Activated CD8-positive, alpha-beta T cell treated with anti-CD3 and anti-CD28 coated beads, Interleukin-2, amount 10 ng/mL, durations not matched to agents 7 days and 5 days (primary cell): Measurements from ENCODE around the gene SPIRE2. TPM values are rescaled to one million over a fixed set of nuclear protein-coding genes. Genes with fewer than 3 reads are reported as not detected.
"Not testable (repeated sequence)": the region's sequence is repeated elsewhere in the genome, so short reads cannot be mapped to it uniquely, and the experiment has no call there.

ENCODE experiments used
- ATAC-seq: fragments of 150-1000 bp; cut with Tn5 transposase; one replicate; pipeline ENCODE4 v1.10.0; 2021; ENCODE audit warnings: moderate library complexity
- CTCF ChIA-PET: fragments of 350-600 bp; sonication (Branson Sonifier 250); formaldehyde crosslinking; loops from one replicate; lab custom pipeline; 2021; ENCODE audit warnings: antibody characterized with exemption; lab: Charles Lee
- POLR2A ChIA-PET: fragments of 350-600 bp; sonication (Branson Sonifier 250); formaldehyde crosslinking; loops from one replicate; lab custom pipeline; 2021; ENCODE audit warnings: antibody characterized with exemption; lab: Charles Lee
- DNase-seq: peaks from one replicate; pipeline ENCODE4 v3.0.0-alpha.2; 2020
- H3K27ac Mint-ChIP-seq: one replicate; pipeline ENCODE4 v1.8.0; 2021; ENCODE audit warnings: mild to moderate bottlenecking, mixed read lengths
- H3K27me3 Mint-ChIP-seq: one replicate; pipeline ENCODE4 v1.8.0; 2021; ENCODE audit warnings: low read depth, mixed read lengths
- H3K36me3 Mint-ChIP-seq: one replicate; pipeline ENCODE4 v1.8.0; 2021; ENCODE audit warnings: low read depth, mixed read lengths
- H3K4me1 Mint-ChIP-seq: one replicate; pipeline ENCODE4 v1.8.0; 2021; ENCODE audit warnings: low read depth, mixed read lengths
- H3K4me3 Mint-ChIP-seq: one replicate; pipeline ENCODE4 v1.8.0; 2021; ENCODE audit warnings: mild to moderate bottlenecking, mixed read lengths
- H3K9me3 Mint-ChIP-seq: one replicate; pipeline ENCODE4 v1.8.0; 2022; ENCODE audit warnings: mixed read lengths; ENCODE audit not compliant: insufficient read depth
- total RNA-seq, 2 experiments: library from RNA; stranded (reverse); gene quantifications; one replicate each; pipeline ENCODE4 v1.2.3, GENCODE V29; 2021

SPIRE2 gene, protein sequence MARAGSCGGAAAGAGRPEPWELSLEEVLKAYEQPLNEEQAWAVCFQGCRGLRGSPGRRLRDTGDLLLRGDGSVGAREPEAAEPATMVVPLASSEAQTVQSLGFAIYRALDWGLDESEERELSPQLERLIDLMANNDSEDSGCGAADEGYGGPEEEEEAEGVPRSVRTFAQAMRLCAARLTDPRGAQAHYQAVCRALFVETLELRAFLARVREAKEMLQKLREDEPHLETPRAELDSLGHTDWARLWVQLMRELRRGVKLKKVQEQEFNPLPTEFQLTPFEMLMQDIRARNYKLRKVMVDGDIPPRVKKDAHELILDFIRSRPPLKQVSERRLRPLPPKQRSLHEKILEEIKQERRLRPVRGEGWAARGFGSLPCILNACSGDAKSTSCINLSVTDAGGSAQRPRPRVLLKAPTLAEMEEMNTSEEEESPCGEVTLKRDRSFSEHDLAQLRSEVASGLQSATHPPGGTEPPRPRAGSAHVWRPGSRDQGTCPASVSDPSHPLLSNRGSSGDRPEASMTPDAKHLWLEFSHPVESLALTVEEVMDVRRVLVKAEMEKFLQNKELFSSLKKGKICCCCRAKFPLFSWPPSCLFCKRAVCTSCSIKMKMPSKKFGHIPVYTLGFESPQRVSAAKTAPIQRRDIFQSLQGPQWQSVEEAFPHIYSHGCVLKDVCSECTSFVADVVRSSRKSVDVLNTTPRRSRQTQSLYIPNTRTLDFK
- under 1 TPM in 1 of 2 experiments, not detected in 1; 0.08 TPM for total RNA-seq

DNA sequence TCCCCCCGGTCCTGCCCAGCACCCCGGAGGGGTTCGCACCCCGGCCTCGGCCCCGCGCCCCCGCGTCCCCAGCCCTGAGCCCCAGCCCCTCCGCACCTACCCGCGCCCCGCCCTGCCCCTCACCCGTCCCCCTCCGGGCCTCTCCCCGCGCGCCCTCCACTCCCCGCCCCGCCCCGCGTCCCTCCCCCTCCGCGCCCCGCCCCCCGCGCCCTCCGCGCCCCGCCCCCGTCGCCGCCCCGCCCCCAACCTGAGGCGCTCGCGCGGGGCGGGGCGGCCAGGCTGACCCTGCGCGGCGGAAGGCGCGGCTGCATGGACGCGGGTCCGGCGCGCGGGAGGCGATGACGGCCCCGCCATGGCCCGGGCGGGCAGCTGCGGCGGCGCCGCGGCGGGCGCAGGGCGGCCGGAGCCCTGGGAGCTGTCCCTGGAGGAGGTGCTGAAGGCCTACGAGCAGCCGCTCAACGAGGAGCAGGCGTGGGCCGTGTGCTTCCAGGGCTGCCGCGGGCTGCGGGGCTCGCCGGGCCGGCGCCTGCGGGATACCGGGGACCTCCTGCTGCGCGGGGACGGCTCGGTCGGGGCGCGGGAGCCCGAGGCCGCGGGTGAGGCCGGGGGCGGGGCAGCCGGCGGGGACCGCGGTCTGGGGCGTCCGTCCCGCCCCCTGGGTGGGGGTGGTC lies at the start of gene SPIRE2:
TSS of gene SPIRE2 (plus strand) at position 277 of the 671 bp plus-strand sequence. CDS start at position 353, 76 bp downstream.
- Mint-ChIP-seq H3K4me1 (peaks cover 3% of the 10 kb centered on the region), H3K4me3 (peak within 1 kb of the TSS; percentile 31), H3K27me3 (peaks cover 28% of the 10 kb centered on the region), H3K27ac (no peak within 1 kb of the TSS), H3K9me3 (no peaks in the 10 kb centered on the region), H3K36me3 (no peaks in the 10 kb centered on the region)
- CTCF ChIA-PET: interaction anchor here (1.2 kb wide), 1 partner anchor 9 kb away, joined by 4 read pairs; no protein-coding TSS in a partner anchor
- peak; percentile 96 for ATAC-seq
- POLR2A ChIA-PET: no interaction called here
- DNase-seq: peak; percentile 81

DNA sequence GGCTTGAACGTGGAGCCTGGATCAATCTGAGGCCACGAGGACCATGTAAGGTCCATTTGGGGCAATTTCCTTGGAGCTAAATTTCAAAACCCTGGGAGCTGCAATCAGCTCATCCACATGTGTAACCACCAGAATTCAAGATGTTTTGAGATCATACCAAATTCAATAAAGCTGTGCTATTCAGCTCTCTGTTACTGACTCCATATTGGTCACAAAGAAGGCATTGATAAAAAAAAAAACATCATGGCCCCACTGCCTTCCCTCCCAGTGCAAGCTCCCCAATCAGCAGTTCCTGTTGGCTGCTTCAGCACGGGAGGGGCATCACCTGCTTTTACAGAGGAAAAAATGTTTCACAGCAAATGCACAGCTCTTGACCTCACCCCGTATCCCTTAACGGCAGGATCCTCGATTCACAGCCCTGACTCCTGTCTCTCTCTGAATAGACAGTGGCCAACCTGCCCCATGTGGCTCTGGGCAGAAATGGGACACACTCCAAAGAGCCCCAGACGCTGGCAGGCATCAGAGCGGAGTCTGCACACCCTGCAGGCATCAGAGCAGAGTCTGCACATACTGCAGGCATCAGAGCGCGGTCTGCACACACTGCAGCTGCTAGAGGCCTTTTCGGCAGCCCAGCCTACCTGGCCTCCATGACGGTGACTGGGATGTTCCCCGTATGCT lies 48.9 kb upstream of the SPIRE2 start:
- no peak for DNase-seq
- no peaks in the 10 kb centered on the region for H3K27me3 Mint-ChIP-seq
- no peak for ATAC-seq
- no peaks in the 10 kb centered on the region for H3K9me3 Mint-ChIP-seq
- ChIA-PET POLR2A (no interaction called here), CTCF (interaction anchor here (1.6 kb wide), 1 partner anchor 73 kb away, joined by 4 read pairs; no protein-coding TSS in a partner anchor)
- H3K4me1 Mint-ChIP-seq: peaks cover 1% of the 10 kb centered on the region
- no peak overlapping the region for H3K27ac Mint-ChIP-seq
- H3K4me3 Mint-ChIP-seq: no peak overlapping the region
- peaks cover 50% of the 10 kb centered on the region for H3K36me3 Mint-ChIP-seq

DNA sequence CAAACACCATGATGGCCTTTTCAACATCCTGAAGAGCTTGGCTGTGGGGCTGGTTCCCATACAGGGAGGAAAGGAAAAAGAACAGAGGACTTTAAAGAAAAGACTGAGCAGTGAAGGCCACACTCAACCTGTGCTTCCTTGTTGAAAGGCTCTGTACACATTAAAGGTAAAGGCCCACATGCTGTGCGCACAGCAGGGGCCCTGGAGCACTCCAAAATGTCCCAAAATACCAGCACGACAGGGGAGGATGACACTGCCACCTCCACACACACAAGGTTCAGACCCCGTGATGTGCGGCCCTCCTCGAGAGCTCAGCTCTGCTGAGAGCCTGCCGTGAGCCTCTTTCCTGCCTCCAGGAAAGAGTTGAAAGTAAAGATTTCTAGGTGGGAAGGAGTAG lies 48.4 kb upstream of the SPIRE2 start:
- ChIA-PET POLR2A (no interaction called here), CTCF (no interaction called here)
- Mint-ChIP-seq H3K27me3 (no peaks in the 10 kb centered on the region), H3K36me3 (peaks cover 54% of the 10 kb centered on the region), H3K4me1 (peaks cover 6% of the 10 kb centered on the region), H3K9me3 (no peaks in the 10 kb centered on the region), H3K27ac (no peak overlapping the region), H3K4me3 (no peak overlapping the region)
- ATAC-seq (no peak), DNase-seq (no peak)

DNA sequence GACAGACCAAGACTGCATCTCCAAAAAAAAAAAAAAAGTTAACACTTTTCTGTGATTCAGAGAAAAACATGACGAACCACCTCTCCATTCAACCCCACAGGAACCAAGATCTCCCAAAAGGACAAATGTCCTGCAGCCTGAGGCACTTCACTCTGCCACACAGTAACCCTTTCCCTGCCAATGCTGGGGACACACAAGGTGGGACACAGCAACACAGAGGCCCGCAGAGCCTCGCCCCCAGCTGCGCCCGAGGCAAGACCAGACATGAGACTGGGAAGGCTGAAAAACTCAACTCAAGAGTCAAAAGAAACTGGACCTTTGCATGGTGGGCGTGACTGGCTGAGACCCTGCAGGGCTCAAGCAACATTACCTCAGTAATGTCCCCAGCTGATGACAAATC lies 45.8 kb upstream of the SPIRE2 start:
- ChIA-PET POLR2A (no interaction called here), CTCF (no interaction called here)
- Mint-ChIP-seq H3K27me3 (no peaks in the 10 kb centered on the region), H3K36me3 (peaks cover 60% of the 10 kb centered on the region), H3K9me3 (no peaks in the 10 kb centered on the region), H3K4me1 (peaks cover 31% of the 10 kb centered on the region), H3K4me3 (no peak overlapping the region), H3K27ac (no peak overlapping the region)
- ATAC-seq: no peak
- no peak for DNase-seq

DNA sequence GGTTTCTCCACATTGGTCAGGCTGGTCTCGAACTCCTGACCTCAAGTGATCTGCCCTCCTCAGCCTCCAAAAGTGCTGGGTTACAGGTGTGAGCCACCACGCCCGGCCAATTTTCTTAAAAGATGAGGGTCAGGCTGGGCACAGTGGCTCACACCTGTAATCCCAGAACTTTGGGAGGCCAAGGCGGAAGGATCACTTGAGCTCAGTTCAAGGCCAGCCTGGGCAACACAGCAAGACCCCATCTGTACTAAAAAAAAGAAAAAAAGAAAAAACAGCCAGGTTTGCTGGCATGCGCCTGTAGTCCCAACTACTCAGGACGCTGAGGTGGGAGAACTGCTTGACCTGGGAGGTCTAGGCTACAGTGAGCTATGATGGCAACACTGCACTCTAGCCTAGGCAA lies 44.3 kb upstream of the SPIRE2 start:
- H3K27ac Mint-ChIP-seq, H3K27me3 Mint-ChIP-seq, DNase-seq, H3K4me3 Mint-ChIP-seq, H3K9me3 Mint-ChIP-seq, ATAC-seq: not testable (repeated sequence)
- ChIA-PET CTCF (interaction anchor here (1.1 to 3.1 kb wide), 3 partner anchors 9 to 78 kb away, joined by 3 to 10 read pairs (median 5); no protein-coding TSS in a partner anchor), POLR2A (interaction anchor here (0.5 to 0.7 kb wide), 3 partner anchors 89 to 272 kb away, joined by 3 to 4 read pairs (median 3); partner anchors contain the start of gene TCF25)
- peaks cover 33% of the 10 kb centered on the region for H3K4me1 Mint-ChIP-seq
- peaks cover 60% of the 10 kb centered on the region for H3K36me3 Mint-ChIP-seq

DNA sequence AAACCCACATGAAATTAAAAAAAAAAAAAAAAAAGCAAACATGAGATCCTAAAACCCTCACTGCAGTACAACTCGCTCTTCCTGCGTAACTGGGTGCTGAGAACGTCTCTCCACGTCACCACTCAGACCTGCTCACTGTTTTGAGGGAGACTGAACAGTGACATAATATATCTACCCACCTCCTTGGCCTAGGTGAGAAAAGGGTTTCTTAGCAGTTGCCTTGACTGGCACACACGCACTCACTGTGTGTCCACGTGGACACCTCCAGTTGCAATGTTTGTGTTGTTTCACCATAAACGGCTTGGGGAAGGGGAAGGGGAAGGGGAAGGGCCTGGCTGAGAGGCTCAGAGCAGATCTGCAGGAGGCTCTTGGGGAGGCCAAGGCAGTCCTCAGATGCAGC lies 43.9 kb upstream of the SPIRE2 start:
- Mint-ChIP-seq H3K9me3 (no peaks in the 10 kb centered on the region), H3K27ac (no peak overlapping the region), H3K4me3 (no peak overlapping the region), H3K36me3 (peaks cover 58% of the 10 kb centered on the region), H3K4me1 (peaks cover 33% of the 10 kb centered on the region), H3K27me3 (no peaks in the 10 kb centered on the region)
- ChIA-PET POLR2A (interaction anchor here (0.5 to 0.7 kb wide), 3 partner anchors 89 to 272 kb away, joined by 3 to 4 read pairs (median 3); partner anchors contain the start of gene TCF25), CTCF (interaction anchor here (1.1 to 10.5 kb wide), 4 partner anchors 9 to 78 kb away, joined by 3 to 116 read pairs (median 8); no protein-coding TSS in a partner anchor)
- ATAC-seq (no peak), DNase-seq (no peak)

DNA sequence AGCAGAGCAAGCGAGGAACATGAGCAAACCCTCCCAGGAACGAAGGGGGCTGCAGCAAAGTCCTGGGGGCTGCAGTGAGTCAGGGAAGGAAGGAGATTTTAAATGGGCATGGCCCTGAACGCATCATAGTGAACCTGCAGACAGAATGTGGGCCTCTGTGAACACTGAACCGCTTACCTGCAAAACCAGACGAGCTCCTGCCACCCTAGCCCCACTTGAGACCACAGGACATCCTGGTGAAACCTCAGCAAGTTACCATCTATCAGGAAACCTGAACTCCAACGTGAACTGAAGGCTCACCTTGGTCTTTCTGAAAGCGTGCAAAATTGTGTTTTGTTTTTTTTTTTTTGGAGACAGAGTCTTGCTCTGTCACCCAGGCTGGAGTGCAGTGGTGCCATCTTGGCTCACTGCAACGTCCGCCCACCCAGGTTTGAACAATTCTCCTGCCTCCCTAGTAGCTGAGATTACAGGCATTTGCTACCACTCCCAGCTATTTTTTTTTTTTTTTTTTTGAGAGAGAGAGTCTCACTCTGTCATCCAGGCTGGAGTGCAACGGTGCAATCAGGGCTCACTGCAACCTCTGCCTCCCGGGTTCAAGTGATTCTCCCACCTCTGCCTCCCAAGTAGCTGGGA lies 42.6 kb upstream of the SPIRE2 start:
- peak; percentile 83 for ATAC-seq
- POLR2A ChIA-PET: no interaction called here
- peak overlapping the region; percentile 32 for H3K27ac Mint-ChIP-seq
- peaks cover 33% of the 10 kb centered on the region for H3K4me1 Mint-ChIP-seq
- peak overlapping the region; percentile 25 for H3K4me3 Mint-ChIP-seq
- DNase-seq: peak; percentile 70
- no peaks in the 10 kb centered on the region for H3K9me3 Mint-ChIP-seq
- no peaks in the 10 kb centered on the region for H3K27me3 Mint-ChIP-seq
- H3K36me3 Mint-ChIP-seq: peaks cover 54% of the 10 kb centered on the region
- CTCF ChIA-PET: interaction anchor here (0.7 to 10.5 kb wide), 3 partner anchors 75 to 86 kb away, joined by 4 to 116 read pairs (median 10); no protein-coding TSS in a partner anchor

DNA sequence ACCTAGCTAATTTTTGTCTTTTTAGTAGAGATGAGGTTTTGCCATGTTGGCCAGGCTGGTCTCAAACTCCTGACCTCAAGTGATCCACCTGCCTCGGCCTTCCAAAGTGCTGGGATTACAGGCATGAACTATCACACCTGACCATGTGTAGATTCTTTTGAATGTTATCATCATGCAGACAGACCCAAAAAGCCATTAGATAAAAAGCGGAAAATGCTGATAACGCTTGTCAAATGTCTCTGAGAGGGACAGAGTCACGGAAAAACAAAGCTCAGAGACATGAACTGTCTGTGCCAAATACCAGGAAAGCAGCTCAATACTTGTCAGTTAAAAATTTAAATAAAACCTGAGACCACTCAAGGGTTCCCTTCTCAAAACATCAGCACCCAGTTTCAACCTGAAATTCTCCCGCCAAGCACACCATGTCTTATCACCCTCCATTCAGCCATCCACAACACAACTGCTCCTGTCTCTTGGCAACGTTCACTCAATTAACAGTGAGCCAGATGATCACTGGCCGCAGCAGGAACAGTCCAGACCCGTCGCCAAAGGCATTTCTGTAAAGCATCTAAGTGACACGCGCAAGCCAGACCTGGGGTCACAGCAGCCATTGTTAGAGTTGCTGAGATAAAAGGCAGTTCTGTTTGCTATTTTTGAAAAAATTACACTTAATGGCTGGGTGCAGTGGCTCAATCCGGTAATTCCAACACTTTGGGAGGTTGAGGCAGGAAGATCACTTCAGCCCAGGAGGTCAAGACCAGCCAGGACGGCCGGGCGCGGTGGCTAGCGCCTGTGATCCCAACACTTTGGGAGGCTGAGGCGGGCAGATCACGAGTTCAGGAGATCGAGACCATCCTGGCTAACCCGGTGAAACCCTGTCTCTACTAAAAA lies 41.6 kb upstream of the SPIRE2 start:
- Mint-ChIP-seq H3K4me1 (peaks cover 33% of the 10 kb centered on the region), H3K27ac (peak overlapping the region; percentile 63), H3K27me3 (no peaks in the 10 kb centered on the region), H3K9me3 (no peaks in the 10 kb centered on the region), H3K4me3 (peak overlapping the region; percentile 5), H3K36me3 (peaks cover 64% of the 10 kb centered on the region)
- POLR2A ChIA-PET: no interaction called here
- no peak for ATAC-seq
- no peak for DNase-seq
- CTCF ChIA-PET: interaction anchor here (3.1 to 10.5 kb wide), 2 partner anchors 74 to 79 kb away, joined by 10 to 116 read pairs; no protein-coding TSS in a partner anchor

DNA sequence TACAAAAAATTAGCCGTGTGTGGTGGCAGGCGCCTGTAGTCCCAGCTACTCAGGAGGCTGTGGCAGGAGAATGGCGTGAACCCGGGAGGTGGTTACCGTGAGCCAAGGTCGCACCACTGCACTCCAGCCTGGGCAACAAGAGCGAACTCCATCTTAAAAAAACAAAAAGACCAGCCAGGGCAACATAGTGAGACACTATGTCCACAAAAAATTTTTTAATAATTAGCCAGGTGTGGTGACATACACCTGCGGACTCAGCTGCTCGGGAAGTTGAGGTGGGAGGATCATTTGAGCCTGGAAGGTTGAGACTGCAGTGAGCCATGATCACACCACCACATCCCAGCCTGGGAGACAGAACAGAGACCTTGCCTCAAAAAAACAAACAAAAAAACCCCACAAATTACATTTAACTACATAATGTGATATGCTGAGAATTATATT lies 40.9 kb upstream of the SPIRE2 start:
- Mint-ChIP-seq H3K27me3 (no peaks in the 10 kb centered on the region), H3K27ac (no peak overlapping the region), H3K4me1 (peaks cover 33% of the 10 kb centered on the region), H3K36me3 (peaks cover 68% of the 10 kb centered on the region), H3K9me3 (no peaks in the 10 kb centered on the region), H3K4me3 (no peak overlapping the region)
- DNase-seq (no peak), ATAC-seq (no peak)
- ChIA-PET CTCF (interaction anchor here (10.5 kb wide), 1 partner anchor 80 kb away, joined by 116 read pairs; no protein-coding TSS in a partner anchor), POLR2A (no interaction called here)
